CD1c-positive myeloid dendritic cell (primary cell): ENCODE measurements around the gene PTPN13.

Source experiments
- DNase-seq: peaks from one replicate; pipeline ENCODE4 v3.0.0-alpha.2; 2016; ENCODE audit errors: extremely low spot score

The PTPN13 gene

GRCh38 chr4:86592553-86593249 is 1.4 kb upstream of the PTPN13 start:
- DNase-seq, result no peak

- peak; percentile 39 for DNase-seq
Observed at GRCh38 chr4:86594559-86595425, 677 bp downstream of the PTPN13 start.

- no peak for DNase-seq
Observed at GRCh38 chr4:86595426-86595805, 1.3 kb downstream of the PTPN13 start.

- no peak for DNase-seq
Observed at GRCh38 chr4:86596807-86597206, 2.7 kb downstream of the PTPN13 start.

- DNase-seq, result no peak
Observed at GRCh38 chr4:86600007-86600653, 6.0 kb downstream of the PTPN13 start.

- no peak for DNase-seq
Observed at GRCh38 chr4:86603311-86603885, 9.3 kb downstream of the PTPN13 start.

- no peak for DNase-seq
Observed at GRCh38 chr4:86606809-86607208, 12.7 kb downstream of the PTPN13 start.

- DNase-seq, result no peak
Observed at GRCh38 chr4:86608757-86609375, 14.8 kb downstream of the PTPN13 start.

GRCh38 chr4:86611757-86612156 is 17.6 kb downstream of the PTPN13 start:
- no peak for DNase-seq

GRCh38 chr4:86613734-86614133 is 19.6 kb downstream of the PTPN13 start:
- no peak for DNase-seq

- DNase-seq, result no peak
Observed at GRCh38 chr4:86614865-86615264, 20.8 kb downstream of the PTPN13 start.

GRCh38 chr4:86615501-86615900 is 21.4 kb downstream of the PTPN13 start:
- DNase-seq, result no peak

- DNase-seq, result no peak
Observed at GRCh38 chr4:86619656-86620055, 25.5 kb downstream of the PTPN13 start.

GRCh38 chr4:86621435-86621834 is 27.3 kb downstream of the PTPN13 start:
- DNase-seq, result no peak

GRCh38 chr4:86626066-86626465 is 32.0 kb downstream of the PTPN13 start:
- DNase-seq, result no peak

- DNase-seq, result no peak
Observed at GRCh38 chr4:86627462-86628135, 33.5 kb downstream of the PTPN13 start.

GRCh38 chr4:86630629-86631028 is 36.5 kb downstream of the PTPN13 start:
- DNase-seq, result no peak

- no peak for DNase-seq
Observed at GRCh38 chr4:86631166-86631565, 37.1 kb downstream of the PTPN13 start.

GRCh38 chr4:86633854-86634253 is 39.7 kb downstream of the PTPN13 start:
- no peak for DNase-seq

- no peak for DNase-seq
Observed at GRCh38 chr4:86640469-86640868, 46.4 kb downstream of the PTPN13 start.

GRCh38 chr4:86641516-86642090 is 47.5 kb downstream of the PTPN13 start:
- DNase-seq, result no peak
